NCI-H146 treated with DMSO at 0.1 percent for 48 hours (cell line): ENCODE measurements around the gene SMC3.

Experiments
- DNase-seq: peaks from one replicate; lab custom pipeline; 2025; ENCODE audit not compliant: unreplicated experiment; lab: John Stamatoyannopoulos, UW

SMC3 gene

GRCh38 chr10:110643035-110643652 lies 75.6 kb downstream of the SMC3 start:
- no peak for DNase-seq

- no peak for DNase-seq
These were observed 76.4 kb downstream of the SMC3 start, which contains the start of gene RBM20 for GRCh38 chr10:110643653-110644597. TSS of gene RBM20 (plus strand) at chr10:110644336. CDS start at chr10:110644455, 119 bp downstream.

DNA sequence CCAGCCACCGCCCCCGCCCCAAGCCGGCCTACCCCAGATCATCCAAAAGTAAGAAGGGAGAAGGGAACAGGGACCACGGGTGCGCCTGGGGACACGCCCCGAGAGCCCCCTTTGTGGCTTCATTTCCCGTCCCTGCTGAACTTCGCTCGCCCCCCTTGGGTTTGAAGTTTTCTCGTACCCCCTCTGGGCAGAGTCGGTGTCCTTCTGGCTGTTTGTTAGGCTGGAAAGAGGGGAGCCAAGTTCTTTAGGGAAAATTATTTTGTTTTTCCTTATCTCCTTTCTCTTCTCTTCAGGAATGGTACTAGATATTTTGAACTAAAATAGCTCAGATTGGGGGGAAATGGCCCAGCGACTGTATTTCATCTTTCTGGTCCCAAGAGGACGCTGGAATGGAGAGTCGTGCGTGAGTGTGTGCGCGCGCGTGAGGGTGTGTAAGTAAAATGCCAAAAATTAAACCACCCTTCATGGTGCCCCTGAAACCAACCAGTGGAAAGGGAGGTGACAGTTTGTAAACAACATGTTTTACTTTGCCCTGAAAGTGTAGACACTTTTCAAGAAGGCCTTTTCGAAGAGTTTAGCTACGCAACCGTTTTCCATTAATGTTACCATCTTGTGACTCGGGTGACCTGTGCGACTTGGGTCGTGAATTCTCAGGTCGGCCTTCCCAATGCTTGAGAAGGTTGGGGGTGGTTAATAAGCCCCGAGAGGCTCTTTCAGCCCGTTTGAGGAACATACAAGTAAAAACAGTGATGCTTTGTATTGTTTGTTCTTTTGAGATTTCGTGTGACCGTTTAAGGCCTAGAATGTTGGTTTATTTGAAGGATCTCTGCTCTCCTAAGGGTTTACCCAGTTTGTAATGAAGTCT lies 77.3 kb downstream of the SMC3 start:
- DNase-seq = no peak

DNA sequence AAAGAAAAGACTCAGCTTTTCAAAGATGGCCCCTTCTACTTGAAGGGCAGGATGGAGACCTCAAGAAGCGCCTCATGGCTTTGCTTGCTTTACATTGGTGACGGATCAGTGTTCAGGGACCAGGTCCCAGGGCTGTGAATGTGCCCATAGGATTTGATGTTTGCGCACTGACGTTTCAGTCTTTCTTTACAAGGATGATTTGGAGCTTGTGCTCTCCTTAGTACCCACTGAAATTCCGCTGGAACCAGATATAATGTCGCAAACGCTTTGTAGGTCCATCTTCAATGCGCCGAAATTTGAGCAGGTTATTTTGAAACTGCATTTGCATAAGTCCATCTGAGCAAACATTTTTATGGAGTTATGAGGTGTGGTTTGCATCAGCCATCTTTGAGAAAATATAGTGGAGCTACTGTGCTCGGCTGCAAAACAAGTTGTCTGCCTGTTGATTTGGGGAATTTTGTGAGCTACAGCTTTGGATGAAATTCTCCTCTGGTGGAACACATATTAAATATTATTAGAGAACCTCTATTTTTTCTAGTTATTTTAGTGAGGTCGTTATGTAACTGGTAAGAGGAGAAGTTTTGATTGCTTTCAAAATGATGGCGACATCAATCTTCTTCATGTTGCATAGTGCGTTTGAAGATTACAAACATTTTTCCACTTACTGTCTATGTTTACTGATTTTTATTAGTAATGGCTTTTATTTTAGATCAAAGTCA lies 79.1 kb downstream of the SMC3 start:
- no peak for DNase-seq

- no peak for DNase-seq
These were observed 79.6 kb downstream of the SMC3 start for GRCh38 chr10:110647136-110647430.

DNA sequence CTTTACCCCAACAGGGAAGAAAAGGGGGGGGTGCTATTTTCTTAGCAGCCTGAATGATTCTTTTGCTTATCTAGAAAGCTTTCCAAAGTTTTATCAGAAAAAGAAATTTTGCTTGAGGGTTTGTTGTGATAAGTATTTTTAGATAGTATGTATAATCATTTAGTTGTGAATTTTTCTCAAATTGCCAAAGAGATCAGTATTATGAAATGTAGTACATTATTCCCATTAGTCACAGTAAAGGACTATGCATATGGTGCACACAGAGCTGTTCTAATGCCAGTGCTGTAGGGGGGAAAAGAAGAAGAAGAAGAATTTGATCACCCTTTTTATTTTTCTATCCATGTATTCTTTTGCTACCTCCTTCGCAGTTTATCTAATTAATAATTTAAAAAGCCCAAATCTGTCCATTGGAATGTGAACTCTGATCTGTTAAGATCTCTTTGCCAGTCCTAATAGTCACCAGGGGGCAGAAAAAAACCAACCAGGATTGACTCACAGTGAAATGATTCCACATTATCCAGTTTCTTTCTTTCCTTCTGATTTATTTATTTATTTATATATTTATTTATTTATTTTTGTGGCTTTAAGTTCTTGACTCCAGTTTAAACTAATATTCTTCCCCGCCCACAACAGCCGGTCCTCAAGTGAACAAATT lies 81.3 kb downstream of the SMC3 start:
- DNase-seq = no peak

DNA sequence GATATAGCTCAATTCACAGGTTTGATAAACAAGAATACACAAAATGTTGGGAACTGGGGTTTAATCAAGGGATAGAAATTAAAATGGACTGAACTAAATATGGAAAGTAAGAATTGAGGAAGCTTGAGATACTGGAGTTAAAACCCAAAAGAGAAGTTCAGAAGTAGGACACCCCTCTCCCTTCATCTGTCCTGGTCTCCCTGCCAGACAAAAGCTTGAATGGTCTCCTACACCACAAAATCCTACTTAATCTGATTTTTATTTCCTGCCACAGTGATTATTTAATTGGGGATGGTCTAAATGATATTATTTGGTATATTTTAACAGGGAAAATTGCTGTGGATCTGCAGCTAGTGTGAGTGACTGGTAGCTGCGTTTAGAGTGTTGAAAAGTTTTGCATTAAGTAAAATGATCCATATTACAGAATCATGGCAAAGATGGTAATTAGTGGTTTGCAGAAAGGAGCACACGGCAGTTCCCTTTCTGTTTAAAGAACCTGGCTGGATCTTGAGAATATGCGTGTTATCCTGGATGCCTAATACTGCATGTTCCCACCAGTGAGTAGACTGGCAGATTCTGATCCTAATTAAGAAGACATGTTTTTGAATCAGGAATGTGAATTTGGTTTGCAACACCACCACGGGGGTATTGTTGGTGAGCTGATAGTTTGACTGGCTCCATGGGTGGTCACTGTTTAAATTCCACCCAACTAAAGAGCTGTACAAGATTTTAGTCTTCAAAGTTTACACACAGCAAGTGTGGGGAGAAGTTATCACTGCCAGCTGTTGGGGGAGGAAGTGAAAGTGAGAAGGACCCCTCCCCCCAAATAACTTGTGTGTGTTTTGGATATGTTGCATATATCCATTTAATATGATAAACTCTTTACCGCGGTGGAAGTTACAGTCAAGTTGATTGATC lies 82.1 kb downstream of the SMC3 start:
- no peak for DNase-seq

- no peak for DNase-seq
These were observed 82.8 kb downstream of the SMC3 start for GRCh38 chr10:110650265-110650668.

- no peak for DNase-seq
These were observed 83.8 kb downstream of the SMC3 start for GRCh38 chr10:110651044-110651958.

DNA sequence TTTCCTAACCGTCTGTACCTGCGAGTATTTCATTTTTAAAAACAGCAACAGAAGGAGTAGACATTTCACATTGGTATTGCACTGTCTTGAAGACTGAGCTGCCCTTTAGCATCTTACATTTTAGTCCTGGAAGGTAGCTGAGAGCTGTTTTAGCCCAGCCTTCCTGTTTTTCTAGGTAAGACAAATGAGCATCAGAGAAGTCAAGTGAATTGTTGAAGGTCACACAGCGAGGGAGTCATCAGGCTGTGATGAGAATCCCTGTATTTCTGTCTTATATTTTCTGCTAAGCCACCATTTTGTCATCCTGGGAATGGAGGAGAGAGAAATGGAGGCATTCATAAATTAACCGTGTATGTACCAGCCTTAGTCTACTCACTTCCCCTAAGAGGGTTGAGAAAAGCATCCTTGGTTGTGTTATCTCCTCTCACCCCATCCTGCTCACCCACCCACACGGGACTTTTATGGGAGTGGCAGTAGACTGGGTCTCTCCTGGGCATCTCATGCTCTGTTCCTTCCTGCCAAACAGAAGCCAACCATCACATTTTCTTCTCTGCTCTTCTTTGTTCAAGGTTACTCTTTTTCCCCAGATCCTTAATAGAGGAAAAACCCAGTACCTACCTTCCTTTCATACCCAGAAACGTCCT lies 85.1 kb downstream of the SMC3 start:
- DNase-seq = no peak
